HEK293 (cell line): Measurements from ENCODE around the gene DUSP6.

Experiments used
- KLF16 ChIP-seq: fragments of 450-650 bp; formaldehyde crosslinking; IDR thresholded peaks from 2 replicates; pipeline ENCODE4 v1.5.1; 2017; ENCODE audit warnings: missing biosample characterization, missing genetic modification characterization
- PRDM1 ChIP-seq: fragments of 450-650 bp; formaldehyde crosslinking; IDR thresholded peaks from 2 replicates; pipeline ENCODE4; 2016; ENCODE audit warnings: missing biosample characterization, missing genetic modification characterization
- ZBTB1 ChIP-seq: fragments of 450-650 bp; formaldehyde crosslinking; IDR thresholded peaks from 2 replicates; pipeline ENCODE4 v1.5.1; 2016; ENCODE audit warnings: missing biosample characterization, missing genetic modification characterization
- ZNF311 ChIP-seq: fragments of 450-650 bp; formaldehyde crosslinking; IDR thresholded peaks from 2 replicates; pipeline ENCODE4 v1.5.1; 2017; ENCODE audit warnings: missing biosample characterization, missing genetic modification characterization, borderline replicate concordance
- ZNF501 ChIP-seq: fragments of 450-650 bp; formaldehyde crosslinking; IDR thresholded peaks from 2 replicates; pipeline ENCODE4 v1.5.1; 2016; ENCODE audit warnings: missing biosample characterization, missing genetic modification characterization
- ZNF561 ChIP-seq: fragments of 450-650 bp; IDR thresholded peaks from 2 replicates; pipeline ENCODE4 v1.5.1; 2018; ENCODE audit warnings: missing biosample characterization, missing genetic modification characterization, borderline replicate concordance
- TF ChIP-seq, protein P1 (sequence below): fragments of 450-650 bp; formaldehyde crosslinking; IDR thresholded peaks from 2 replicates; pipeline ENCODE4 v1.5.1; 2016; ENCODE audit warnings: missing biosample characterization, missing genetic modification characterization

DNA sequence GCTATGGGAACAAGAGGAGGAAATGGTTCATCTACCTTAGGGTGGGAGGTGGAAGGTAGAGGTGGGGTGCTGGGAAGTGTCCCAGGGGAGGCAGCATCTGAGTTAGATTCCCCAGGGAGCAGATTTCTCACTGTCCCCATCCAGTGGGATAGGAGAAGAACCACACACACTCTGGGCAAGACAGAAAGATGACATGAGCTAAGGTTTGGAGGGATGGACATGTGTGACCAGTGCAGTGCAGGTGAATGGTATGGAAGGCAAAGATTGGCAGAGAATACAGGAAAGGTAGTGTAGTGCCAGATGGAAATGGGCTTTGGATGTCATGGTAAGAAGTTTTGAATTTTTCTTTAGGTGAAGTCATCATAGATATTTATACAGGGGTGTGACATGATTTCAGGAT, 11.3 kb upstream of the DUSP6 start:
- no peak for TF ChIP-seq ZNF311 (tag by site-specific recombination)
- no peak for TF ChIP-seq ZNF561 (tag by site-specific recombination)
- TF ChIP-seq, protein P1, sequence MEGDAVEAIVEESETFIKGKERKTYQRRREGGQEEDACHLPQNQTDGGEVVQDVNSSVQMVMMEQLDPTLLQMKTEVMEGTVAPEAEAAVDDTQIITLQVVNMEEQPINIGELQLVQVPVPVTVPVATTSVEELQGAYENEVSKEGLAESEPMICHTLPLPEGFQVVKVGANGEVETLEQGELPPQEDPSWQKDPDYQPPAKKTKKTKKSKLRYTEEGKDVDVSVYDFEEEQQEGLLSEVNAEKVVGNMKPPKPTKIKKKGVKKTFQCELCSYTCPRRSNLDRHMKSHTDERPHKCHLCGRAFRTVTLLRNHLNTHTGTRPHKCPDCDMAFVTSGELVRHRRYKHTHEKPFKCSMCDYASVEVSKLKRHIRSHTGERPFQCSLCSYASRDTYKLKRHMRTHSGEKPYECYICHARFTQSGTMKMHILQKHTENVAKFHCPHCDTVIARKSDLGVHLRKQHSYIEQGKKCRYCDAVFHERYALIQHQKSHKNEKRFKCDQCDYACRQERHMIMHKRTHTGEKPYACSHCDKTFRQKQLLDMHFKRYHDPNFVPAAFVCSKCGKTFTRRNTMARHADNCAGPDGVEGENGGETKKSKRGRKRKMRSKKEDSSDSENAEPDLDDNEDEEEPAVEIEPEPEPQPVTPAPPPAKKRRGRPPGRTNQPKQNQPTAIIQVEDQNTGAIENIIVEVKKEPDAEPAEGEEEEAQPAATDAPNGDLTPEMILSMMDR (tag by site-specific recombination): 0 out of 2 replicates have a peak, but pooled peaks have one; percentile 25
- TF ChIP-seq ZNF501 (tag by site-specific recombination): no peak
- no peak for TF ChIP-seq PRDM1
- TF ChIP-seq ZBTB1 (tag by site-specific recombination): no peak
- no peak for TF ChIP-seq KLF16 (tag by site-specific recombination)
